ENCODE results near the gene GOLGA2. TPM values are rescaled to one million over a fixed set of nuclear protein-coding genes. Genes with fewer than 3 reads are reported as not detected.

GOLGA2 gene
- total and polyA plus RNA-seq, 2 of the 13 experiments (the other 11 are each of a cell fraction or from before 2014, with no cell fraction given), result 45.3 to 45.8 TPM

GRCh38 chr9:128276008-128276573 is 284 bp upstream of the GOLGA2 start, which contains the start of gene SWI5:
SWI5 (plus strand) TSS chr9:128276276.
- no TSS peak for BruUV-seq (replicated peaks)
- peaks cover 29% of the 10 kb centered on the region for H3K4me1 ChIP-seq (ENCODE audit: insufficient read depth, low read length)
- peak within 1 kb of the TSS; percentile 94 for H3K9ac ChIP-seq (ENCODE audit: insufficient read depth, low read depth, low read length)
- 0 out of 2 replicates have a peak, but pooled peaks cover 5% of the 10 kb centered on the region for H4K20me1 ChIP-seq (ENCODE audit: insufficient read depth, low read length)
- H3K36me3 ChIP-seq (replicated peaks in 1 of 2; ENCODE audit: control insufficient read depth in 1 of 2, insufficient read depth in 2 of 2, low read length in 2 of 2), result peaks cover 6 to 23% of the 10 kb centered on the region in 2 experiments; a peak in 3 of 5 replicates
- CTCF ChIA-PET (ENCODE audit: low intra/inter-chr PET ratio, low total read pairs), result no interaction called here
- DNase-seq (ENCODE audit: low spot score) (peak; percentile 96), FAIRE-seq (peak; percentile 97), ATAC-seq (peak; percentile 96)
- peaks cover 30% of the 10 kb centered on the region for H3K79me2 ChIP-seq (ENCODE audit: insufficient read depth, low read length)
- WGBS (ENCODE audit: low lambda C conversion rate), result 0% methylated on average over 11 of the region's 38 CpGs
- H3K4me3 ChIP-seq (replicated peaks in 1 of 3; ENCODE audit: insufficient read depth in 1 of 3, low read depth in 2 of 3, low read length in 3 of 3), result peak within 1 kb of the TSS; percentile 91 to 98 (median 96)
- in situ Hi-C loops (cut with HindIII; ENCODE audit: extremely low pct_ligation_motif_present, low pct_unique_long_range_greater_than_20kb), result no loop called here
- H3K27ac ChIP-seq (ENCODE audit: extremely low read length, insufficient read depth, low read length), result peak within 1 kb of the TSS; percentile 85
- POLR2A ChIA-PET, result interaction anchor here (0.5 to 2.1 kb wide), 26 partner anchors 8 to 279 kb away, joined by 3 to 21 read pairs (median 4); partner anchors contain the start of genes BBLN, CERCAM, GLE1 and SPTAN1
- H3K27me3 ChIP-seq (ENCODE audit: control insufficient read depth in 1 of 2, insufficient read depth in 2 of 2, low read length in 2 of 2), result no peaks in the 10 kb centered on the region; a peak in 1 of 5 replicates
- intact Hi-C loops (cut with micrococcal nuclease; ENCODE audit: unreplicated experiment), result no loop called here
- H2AFZ ChIP-seq (ENCODE audit: low read length), result peak within 1 kb of the TSS; percentile 28
- peak within 1 kb of the TSS; percentile 93 for H3K4me2 ChIP-seq (ENCODE audit: low read depth, low read length)
- no peaks in the 10 kb centered on the region for H3K9me3 ChIP-seq (ENCODE audit: low read length)
- TF ChIP-seq PLSCR1 (CRISPR knock-in tag; IDR thresholded peaks at IDR 0.05; ENCODE audit: borderline replicate concordance) (no peak), ZNF382 (CRISPR knock-in tag; IDR thresholded peaks at IDR 0.05; ENCODE audit: borderline replicate concordance) (no peak), ZNF235 (CRISPR knock-in tag; IDR thresholded peaks at IDR 0.05; ENCODE audit: borderline replicate concordance) (no peak), ZFP37 (CRISPR knock-in tag; IDR thresholded peaks at IDR 0.05; ENCODE audit: borderline replicate concordance) (no peak), ZNF549 (CRISPR knock-in tag; IDR thresholded peaks at IDR 0.05) (no peak), ZNF674 (CRISPR knock-in tag; IDR thresholded peaks at IDR 0.05; ENCODE audit: low read depth) (no peak), NCOA2 (CRISPR knock-in tag; IDR thresholded peaks at IDR 0.05) (peak; percentile 30; the same call in 1 of the 2 replicates), HNF1B (CRISPR knock-in tag; IDR thresholded peaks at IDR 0.05) (peak; percentile 60; the same call in 1 of the 2 replicates), ZBTB34 (CRISPR knock-in tag; IDR thresholded peaks at IDR 0.05) (no peak), ZNF546 (CRISPR knock-in tag; conservative IDR thresholded peaks at IDR 0.05) (no peak), ZSCAN9 (CRISPR knock-in tag; IDR thresholded peaks at IDR 0.05; ENCODE audit: borderline replicate concordance) (no peak), ASH2L (IDR thresholded peaks at IDR 0.05; ENCODE audit: insufficient read length, low read depth, low read length) (no peak), TIGD3 (CRISPR knock-in tag; IDR thresholded peaks at IDR 0.05; ENCODE audit: borderline replicate concordance) (no peak), IRF2 (CRISPR knock-in tag; IDR thresholded peaks at IDR 0.05) (peak; percentile 59; the same call in 1 of the 2 replicates), BCL3 (CRISPR knock-in tag; IDR thresholded peaks at IDR 0.05) (0 out of 2 replicates have a peak, but pooled peaks have one; percentile 41), RXRB (CRISPR knock-in tag; IDR thresholded peaks at IDR 0.05; ENCODE audit: borderline replicate concordance) (0 out of 2 replicates have a peak, but pooled peaks have one; percentile 24), MTF1 (CRISPR knock-in tag; IDR thresholded peaks at IDR 0.05) (no peak), ZNF296 (CRISPR knock-in tag; conservative IDR thresholded peaks at IDR 0.05) (0 out of 2 replicates have a peak, but pooled peaks have one; percentile 58)

Data from HepG2 (cell line).